Measurements from ENCODE around the gene CDKAL1. TPM values are rescaled to one million over a fixed set of nuclear protein-coding genes. Genes with fewer than 3 reads are reported as not detected.

Gene CDKAL1
- total RNA-seq, 1 donor from 2014 or later: 12.2 TPM

GRCh38 chr6:21204951-21205350, 670.7 kb downstream of the CDKAL1 start:
- no peak for TF ChIP-seq CTCF (conservative IDR thresholded peaks at IDR 0.05; ENCODE audit: low read depth, low read length)
- no peak for DNase-seq (ENCODE audit: low read depth)
- H3K4me3 ChIP-seq (ENCODE audit: low read depth, low read length): no peak overlapping the region

GRCh38 chr6:21208081-21208795, 674.0 kb downstream of the CDKAL1 start:
- peak; percentile 74 for DNase-seq (ENCODE audit: low read depth)

GRCh38 chr6:21208796-21209186, 674.5 kb downstream of the CDKAL1 start:
- H3K4me3 ChIP-seq (ENCODE audit: low read depth, low read length): no peak overlapping the region
- peak; percentile 19 for DNase-seq (ENCODE audit: low read depth)
- TF ChIP-seq CTCF (conservative IDR thresholded peaks at IDR 0.05; ENCODE audit: low read depth, low read length): no peak

More at GRCh38 chr6:21208081-21208795, 674.0 kb downstream of the CDKAL1 start:
- H3K4me3 ChIP-seq (ENCODE audit: low read depth, low read length): no peak overlapping the region
- peak; percentile 3 for TF ChIP-seq CTCF (conservative IDR thresholded peaks at IDR 0.05; ENCODE audit: low read depth, low read length)

GRCh38 chr6:21213492-21213891, 679.2 kb downstream of the CDKAL1 start:
- TF ChIP-seq CTCF (conservative IDR thresholded peaks at IDR 0.05; ENCODE audit: low read depth, low read length): no peak
- DNase-seq (ENCODE audit: low read depth): no peak
- no peak overlapping the region for H3K4me3 ChIP-seq (ENCODE audit: low read depth, low read length)

- TF ChIP-seq CTCF (conservative IDR thresholded peaks at IDR 0.05; ENCODE audit: low read depth, low read length): no peak
- H3K4me3 ChIP-seq (ENCODE audit: low read depth, low read length): no peak overlapping the region
- DNase-seq (ENCODE audit: low read depth): no peak
These were observed 680.6 kb downstream of the CDKAL1 start for GRCh38 chr6:21214738-21215448.

GRCh38 chr6:21219241-21219640, 685.0 kb downstream of the CDKAL1 start:
- DNase-seq (ENCODE audit: low read depth): no peak
- no peak overlapping the region for H3K4me3 ChIP-seq (ENCODE audit: low read depth, low read length)
- TF ChIP-seq CTCF (conservative IDR thresholded peaks at IDR 0.05; ENCODE audit: low read depth, low read length): no peak

Measured in epithelial cell of proximal tubule (primary cell).